HG03045 (cell line): ENCODE data around the gene ITGA2.
A peak's percentile ranks its signal among the peaks of the same experiment; 100 is the strongest.

Experiments
- ATAC-seq: cut with Tn5 transposase; IDR thresholded peaks from one replicate; pipeline ENCODE4 v1.9.1; 2021; ENCODE audit warnings: mild to moderate bottlenecking, moderate library complexity; ENCODE audit not compliant: unreplicated experiment

The ITGA2 gene

DNA sequence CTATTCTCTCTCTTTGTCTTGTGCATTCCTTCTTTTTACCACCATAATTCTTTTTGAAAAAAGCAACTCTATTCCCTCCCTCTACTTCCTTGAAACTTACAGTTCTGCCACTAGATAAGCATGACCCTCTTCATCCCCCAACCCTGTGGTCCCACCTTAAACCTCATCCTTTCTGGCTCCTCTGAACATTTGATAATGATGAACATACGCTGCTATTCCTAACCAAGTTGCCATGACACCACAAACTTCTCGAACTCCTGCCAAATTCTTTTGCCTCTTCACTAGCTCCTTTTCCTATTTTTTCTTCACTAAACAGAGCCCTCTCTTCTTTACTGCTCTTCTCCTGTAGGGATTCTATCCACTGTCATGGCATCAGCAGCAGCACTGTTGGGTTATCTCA, 63.3 kb downstream of the ITGA2 start:
- no peak for ATAC-seq

DNA sequence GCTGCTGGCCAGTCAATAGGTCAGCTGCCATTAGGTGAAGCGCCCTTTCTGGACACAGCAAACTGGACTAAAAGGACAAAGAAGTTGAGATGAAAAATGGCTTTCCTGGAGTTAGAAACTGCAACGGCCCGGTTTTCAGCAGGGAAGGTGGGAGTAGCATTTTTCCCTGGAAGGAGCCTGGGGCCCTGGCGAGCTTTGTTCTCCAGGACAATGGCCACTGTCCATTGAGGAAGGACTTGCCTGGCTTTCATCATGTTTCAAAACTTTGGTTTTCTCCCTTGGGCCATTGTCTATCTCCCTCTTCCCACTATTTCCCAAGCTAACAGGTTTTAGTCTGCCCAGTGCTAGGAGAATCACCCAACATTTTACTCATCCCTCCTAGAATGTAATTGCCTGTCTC, 64.2 kb downstream of the ITGA2 start:
- ATAC-seq: no peak

DNA sequence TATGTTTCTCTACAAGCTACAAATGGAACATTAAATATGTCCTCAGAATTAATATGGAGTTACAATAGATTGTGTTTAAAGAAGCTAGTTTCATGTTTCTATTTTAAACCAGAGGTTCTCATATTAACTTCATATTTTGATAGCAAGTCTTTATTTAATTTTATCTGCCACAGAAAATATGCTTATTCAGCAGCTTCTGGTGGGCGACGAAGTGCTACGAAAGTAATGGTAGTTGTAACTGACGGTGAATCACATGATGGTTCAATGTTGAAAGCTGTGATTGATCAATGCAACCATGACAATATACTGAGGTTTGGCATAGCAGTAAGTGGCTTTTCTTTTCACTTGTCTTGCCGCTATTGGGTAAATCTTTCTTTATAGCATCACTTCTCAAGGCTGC, 66.2 kb downstream of the ITGA2 start:
- no peak for ATAC-seq

DNA sequence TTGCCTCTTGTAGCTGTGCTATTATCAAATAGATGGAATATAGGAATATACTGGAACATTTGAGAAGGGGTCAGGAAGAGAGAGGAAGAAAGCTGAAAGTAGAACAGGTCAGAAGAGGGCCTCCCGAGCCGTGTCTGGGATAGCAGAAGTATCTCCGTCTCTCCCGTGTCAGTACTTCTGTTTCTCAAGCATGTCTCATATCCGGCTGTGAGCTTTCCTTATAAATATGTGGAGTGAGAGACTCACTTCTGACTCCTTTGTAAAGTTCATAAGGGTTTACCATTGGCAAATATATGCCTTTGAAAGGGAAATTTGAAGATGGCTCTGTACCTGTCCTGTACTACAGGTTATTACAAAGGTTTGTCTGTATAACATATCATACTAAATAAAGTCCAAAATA, 70.1 kb downstream of the ITGA2 start:
- ATAC-seq: no peak

DNA sequence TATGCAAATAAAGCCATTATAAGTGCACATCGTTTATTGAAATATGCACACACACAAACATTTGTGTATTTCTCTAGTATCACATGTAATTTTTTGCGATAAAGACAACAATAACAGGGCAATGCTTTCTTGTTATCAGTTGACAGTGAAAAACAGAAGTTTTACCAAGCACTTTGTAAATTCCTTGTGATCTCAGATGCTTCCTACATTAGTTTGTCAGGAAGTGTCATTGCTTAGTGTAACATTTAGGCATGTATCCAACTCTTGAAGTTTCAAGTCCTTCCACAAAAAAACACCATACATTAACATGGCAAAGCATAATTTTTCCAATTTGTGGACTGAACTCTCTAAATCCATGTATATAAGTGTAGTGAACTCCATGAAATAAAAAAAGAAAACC, 74.0 kb downstream of the ITGA2 start:
- no peak for ATAC-seq

DNA sequence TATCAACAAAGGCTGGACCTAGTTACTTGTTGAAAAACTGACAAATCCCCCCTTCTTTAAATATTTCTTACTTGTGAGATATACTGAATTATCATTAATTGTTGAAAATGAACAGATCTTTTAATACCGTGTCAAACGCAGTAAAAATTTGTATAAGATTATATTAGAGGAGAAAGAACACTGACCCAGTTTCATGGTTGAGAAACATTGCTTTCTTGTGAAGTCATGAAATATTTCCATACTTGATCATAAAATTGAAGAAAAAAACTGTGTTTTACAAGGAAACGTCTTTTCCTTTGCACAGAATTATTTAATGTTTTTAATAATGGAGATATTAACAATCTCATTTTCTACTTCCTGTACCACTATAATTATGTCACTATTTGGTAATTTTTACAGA, 74.6 kb downstream of the ITGA2 start:
- no peak for ATAC-seq

- no peak for ATAC-seq
These were observed 76.9 kb downstream of the ITGA2 start for GRCh38 chr5:53066088-53066487.

- no peak for ATAC-seq
These were observed 78.5 kb downstream of the ITGA2 start for GRCh38 chr5:53067641-53068040.

DNA sequence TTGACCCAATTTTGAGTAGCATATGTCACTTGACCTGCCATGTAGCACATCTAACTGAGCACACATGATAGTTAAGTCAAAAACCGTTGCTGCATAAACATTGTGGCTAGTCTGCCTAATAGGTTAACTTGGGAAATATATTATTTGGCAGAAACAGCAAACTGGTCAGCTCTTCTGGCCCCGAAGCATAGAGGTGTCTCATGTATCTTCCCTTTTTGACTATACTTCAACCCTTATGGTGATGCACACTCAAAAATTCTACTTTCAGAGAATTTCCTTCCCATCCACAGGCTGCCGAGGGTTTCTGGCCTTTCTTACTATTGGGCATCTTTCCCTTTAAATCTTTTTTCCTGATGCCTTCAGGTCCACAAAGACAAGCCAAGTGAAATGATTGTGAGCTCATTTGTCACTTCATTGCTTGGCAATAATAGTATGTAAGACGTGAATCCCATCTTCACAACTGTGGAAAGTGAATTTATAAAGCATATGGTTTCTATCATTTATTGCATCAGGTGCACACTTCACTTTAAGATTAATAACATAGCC, 79.2 kb downstream of the ITGA2 start:
- ATAC-seq: no peak

GRCh38 chr5:53069626-53070025, 80.5 kb downstream of the ITGA2 start:
- ATAC-seq: no peak

DNA sequence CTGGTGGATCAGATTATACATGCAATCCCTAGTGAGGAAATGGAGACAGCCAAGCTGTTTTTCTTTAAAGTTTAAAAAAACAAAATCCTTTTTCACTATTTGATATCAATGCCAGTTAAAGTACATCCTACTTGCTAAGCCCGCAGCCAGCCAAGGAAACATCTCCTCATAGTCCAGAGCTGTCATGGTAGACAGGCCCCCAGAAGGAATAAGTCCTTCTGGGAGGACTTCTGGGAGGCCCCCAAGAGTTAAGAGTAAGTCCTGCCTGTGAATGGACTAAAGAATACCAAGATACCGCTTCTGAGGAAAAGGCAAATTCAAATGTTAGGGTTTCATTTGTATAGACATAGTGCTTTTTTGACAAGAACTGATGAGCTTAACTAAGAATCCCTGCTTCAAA, 82.1 kb downstream of the ITGA2 start:
- no peak for ATAC-seq

DNA sequence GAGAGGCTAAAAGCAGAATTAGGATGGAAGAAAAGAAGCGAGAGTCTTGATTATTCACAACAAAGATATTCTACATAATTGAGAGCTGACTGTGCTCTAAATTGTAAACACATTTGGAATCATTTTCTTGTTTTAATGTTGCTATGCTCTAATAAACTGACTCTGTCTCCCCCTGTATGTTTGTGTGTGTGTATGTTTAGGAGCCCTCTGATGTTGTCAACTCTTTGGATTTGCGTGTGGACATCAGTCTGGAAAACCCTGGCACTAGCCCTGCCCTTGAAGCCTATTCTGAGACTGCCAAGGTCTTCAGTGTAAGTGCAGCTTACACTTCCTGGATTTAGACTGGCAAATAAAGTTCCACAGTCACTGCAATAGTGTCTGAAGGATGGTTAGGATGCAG, 82.6 kb downstream of the ITGA2 start:
- ATAC-seq: no peak

- no peak for ATAC-seq
These were observed 84.2 kb downstream of the ITGA2 start for GRCh38 chr5:53073348-53073747.

- no peak for ATAC-seq
These were observed 86.9 kb downstream of the ITGA2 start for GRCh38 chr5:53076014-53076583.

DNA sequence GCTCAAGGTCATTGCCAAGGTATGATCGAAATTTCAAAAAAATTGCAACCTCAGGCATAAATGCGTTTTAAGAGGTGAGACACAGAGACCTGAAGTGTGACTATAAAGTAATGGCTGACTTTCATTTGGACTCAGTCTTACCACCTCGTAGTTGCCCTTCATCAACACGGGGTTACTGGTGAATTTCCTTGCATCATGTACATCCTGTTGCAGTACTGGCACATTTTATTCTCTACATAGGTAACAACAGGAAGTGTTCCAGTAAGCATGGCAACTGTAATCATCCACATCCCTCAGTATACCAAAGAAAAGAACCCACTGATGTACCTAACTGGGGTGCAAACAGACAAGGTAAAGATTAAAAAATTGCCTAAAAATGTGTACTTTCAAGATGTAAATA, 91.1 kb downstream of the ITGA2 start:
- ATAC-seq: no peak

- no peak for ATAC-seq
These were observed 94.8 kb downstream of the ITGA2 start for GRCh38 chr5:53083927-53084326.

- no peak for ATAC-seq
These were observed 95.5 kb downstream of the ITGA2 start for GRCh38 chr5:53084546-53085255.

DNA sequence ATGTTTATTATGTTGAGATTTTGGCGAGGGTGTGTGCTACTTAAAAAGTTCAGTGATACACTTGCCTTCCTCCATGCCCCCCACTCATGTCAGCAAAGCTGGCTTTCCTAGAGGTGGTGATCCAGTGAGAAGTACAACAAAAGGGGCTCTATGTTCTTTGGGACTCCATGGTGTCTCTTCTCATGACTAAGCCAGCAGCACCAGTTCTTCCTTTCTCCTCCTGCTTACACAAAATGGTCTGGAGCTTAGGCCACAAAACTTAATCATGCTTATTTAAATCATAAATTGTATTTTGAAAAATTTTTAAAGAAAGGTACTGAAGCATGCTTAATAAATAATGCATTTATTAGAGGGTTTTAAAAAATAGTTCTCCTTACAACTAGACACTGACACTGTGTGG, 98.0 kb downstream of the ITGA2 start:
- no peak for ATAC-seq

- no peak for ATAC-seq
These were observed 98.5 kb downstream of the ITGA2 start for GRCh38 chr5:53087621-53088121.

GRCh38 chr5:53089481-53089991, 100.4 kb downstream of the ITGA2 start:
- ATAC-seq: peak; percentile 89

GRCh38 chr5:53090229-53090628, 101.1 kb downstream of the ITGA2 start:
- no peak for ATAC-seq

- ATAC-seq: no peak
These were observed 102.1 kb downstream of the ITGA2 start for GRCh38 chr5:53091289-53091688.
